ENCODE results near the gene THOC6. TPM values are rescaled to one million over a fixed set of nuclear protein-coding genes. Genes with fewer than 3 reads are reported as not detected.
"Not testable (repeated sequence)": the region's sequence is repeated elsewhere in the genome, so short reads cannot be mapped to it uniquely, and the experiment has no call there.

The THOC6 gene
- total and polyA plus RNA-seq, 2 donors (not counting 3 experiments of a cell fraction or from before 2014, with no cell fraction given) = 23.9 to 39.3 TPM

DNA sequence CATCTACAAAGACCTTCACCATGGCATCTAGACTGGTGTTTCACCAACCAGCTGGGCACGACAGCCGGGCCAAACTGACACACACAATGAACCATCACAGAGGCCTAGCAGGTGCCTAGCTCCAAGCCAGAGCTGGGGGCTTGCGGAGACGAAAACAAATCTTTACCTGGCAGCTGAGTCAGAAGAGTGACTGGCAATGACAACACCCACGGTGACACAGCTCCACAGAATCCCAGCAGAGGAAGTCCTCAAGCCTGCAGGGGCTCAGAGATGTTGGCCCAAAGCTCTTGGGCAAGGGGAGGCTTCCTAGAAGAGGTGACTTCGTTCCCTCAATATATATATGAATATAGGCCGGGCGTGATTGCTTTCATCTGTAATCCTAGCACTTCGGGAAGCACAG is 27.7 kb downstream of the THOC6 start:
- H3K36me3 ChIP-seq (ENCODE audit: control insufficient read depth in 2 of 2, extremely low read depth in 1 of 2, insufficient read depth in 2 of 2, low read length in 2 of 2) = no peaks in the 10 kb centered on the region
- DNase-seq (ENCODE audit: low read depth, low spot score) = no peak
- dilution Hi-C loops (cut with MboI; ENCODE audit: extremely low pct_ligation_motif_present, low sequenced_read_pairs) (no loop called here), intact Hi-C loops (cut with micrococcal nuclease) (no loop called here)
- POLR2A ChIA-PET = no interaction called here
- H3K27ac ChIP-seq (ENCODE audit: insufficient read depth, low read depth, low read length) = no peak overlapping the region
- no peaks in the 10 kb centered on the region for H3K9me3 ChIP-seq (replicated peaks; ENCODE audit: control insufficient read depth, insufficient read depth, low read length)
- no peak overlapping the region for H3K4me2 ChIP-seq (ENCODE audit: insufficient read depth, low read length)
- no peaks in the 10 kb centered on the region for H4K20me1 ChIP-seq (replicated peaks; ENCODE audit: control insufficient read depth, extremely low read depth, insufficient read depth, low read length)
- H2AFZ ChIP-seq (ENCODE audit: low read depth, low read length) = no peak overlapping the region
- H3K9me1 ChIP-seq (replicated peaks; ENCODE audit: control insufficient read depth, extremely low read depth, insufficient read depth, low read length) = no peaks in the 10 kb centered on the region
- CTCF ChIA-PET = interaction anchor here (1.2 to 14.7 kb wide), 2 partner anchors 20 to 78 kb away, joined by 3 to 200 read pairs; no protein-coding TSS in a partner anchor
- no peaks in the 10 kb centered on the region for H3K4me1 ChIP-seq (ENCODE audit: control insufficient read depth, extremely low read depth, insufficient read depth, low read length)
- H3K4me3 ChIP-seq (replicated peaks in 1 of 3; ENCODE audit: insufficient read depth in 1 of 3, low read depth in 1 of 3, low read length in 3 of 3) = no peak overlapping the region
- TF ChIP-seq, protein P1, sequence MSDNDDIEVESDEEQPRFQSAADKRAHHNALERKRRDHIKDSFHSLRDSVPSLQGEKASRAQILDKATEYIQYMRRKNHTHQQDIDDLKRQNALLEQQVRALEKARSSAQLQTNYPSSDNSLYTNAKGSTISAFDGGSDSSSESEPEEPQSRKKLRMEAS (IDR thresholded peaks at IDR 0.05; ENCODE audit: insufficient read depth, insufficient read length) = no peak
- TF ChIP-seq MYC (IDR thresholded peaks at IDR 0.05; ENCODE audit: low read depth, low read length) (no peak), EZH2 (IDR thresholded peaks at IDR 0.05; ENCODE audit: borderline replicate concordance, low read depth, low read length, severe bottlenecking) (no peak)
- no peak overlapping the region for H3K9ac ChIP-seq (replicated peaks; ENCODE audit: extremely low read depth, insufficient read depth, low read length)
- BruUV-seq (replicated peaks) = no TSS peak
- peaks cover 16 to 22% of the 10 kb centered on the region in 2 experiments for H3K27me3 ChIP-seq (ENCODE audit: control insufficient read depth in 2 of 2, insufficient read depth in 2 of 2, low read length in 2 of 2)
- no peaks in the 10 kb centered on the region for H3K79me2 ChIP-seq (ENCODE audit: control insufficient read depth, insufficient read depth, low read length)
- no peak for FAIRE-seq

DNA sequence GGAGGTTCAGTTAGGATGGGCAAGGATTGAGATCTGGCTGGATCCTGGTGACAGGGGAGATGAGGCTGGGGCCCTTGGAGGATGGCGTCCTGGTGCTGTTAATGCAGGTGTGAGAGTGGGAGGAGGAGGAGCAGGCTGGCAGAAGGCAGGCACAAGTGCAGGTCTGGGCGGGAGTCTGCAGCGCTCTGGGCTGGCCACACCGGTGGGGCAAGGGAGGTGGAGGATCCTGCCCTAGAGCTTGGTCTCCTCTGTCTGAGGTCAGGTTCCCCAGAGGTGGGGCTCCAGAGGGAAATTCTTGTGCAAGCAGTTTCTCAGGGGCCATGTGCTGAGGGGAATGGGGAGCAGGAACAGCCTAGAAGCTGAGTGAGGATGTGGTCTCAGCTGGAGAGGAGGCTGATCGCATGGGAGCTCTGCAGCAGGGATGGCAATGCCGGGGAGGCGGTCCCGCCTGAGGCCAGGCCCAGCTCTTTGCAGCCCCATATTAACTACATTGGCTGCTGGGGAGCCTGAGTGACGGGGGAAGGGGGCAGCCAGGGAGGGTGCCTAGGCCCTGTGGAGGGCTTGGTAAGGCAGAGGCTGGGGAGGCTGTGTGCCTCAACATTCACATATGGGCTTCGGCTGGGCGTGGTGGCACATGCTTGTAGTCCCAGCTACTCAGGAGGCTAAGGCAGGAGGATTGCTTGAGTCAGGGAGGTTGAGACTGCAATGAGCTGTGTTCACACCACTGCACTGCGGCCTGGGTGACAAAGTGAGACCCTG is 28.9 kb downstream of the THOC6 start:
- H3K9me3 ChIP-seq (replicated peaks; ENCODE audit: control insufficient read depth, insufficient read depth, low read length); H4K20me1 ChIP-seq (replicated peaks; ENCODE audit: control insufficient read depth, extremely low read depth, insufficient read depth, low read length); H3K79me2 ChIP-seq (ENCODE audit: control insufficient read depth, insufficient read depth, low read length); H3K36me3 ChIP-seq (ENCODE audit: control insufficient read depth in 2 of 2, extremely low read depth in 1 of 2, insufficient read depth in 2 of 2, low read length in 2 of 2); dilution Hi-C loops (cut with MboI; ENCODE audit: extremely low pct_ligation_motif_present, low sequenced_read_pairs); H3K9ac ChIP-seq (replicated peaks; ENCODE audit: extremely low read depth, insufficient read depth, low read length); CTCF ChIA-PET; H3K9me1 ChIP-seq (replicated peaks; ENCODE audit: control insufficient read depth, extremely low read depth, insufficient read depth, low read length); H3K27me3 ChIP-seq (ENCODE audit: control insufficient read depth in 2 of 2, insufficient read depth in 2 of 2, low read length in 2 of 2); FAIRE-seq; H3K4me2 ChIP-seq (ENCODE audit: insufficient read depth, low read length); POLR2A ChIA-PET; intact Hi-C loops (cut with micrococcal nuclease); DNase-seq (ENCODE audit: low read depth, low spot score); H3K4me3 ChIP-seq (replicated peaks in 1 of 3; ENCODE audit: insufficient read depth in 1 of 3, low read depth in 1 of 3, low read length in 3 of 3); H3K4me1 ChIP-seq (ENCODE audit: control insufficient read depth, extremely low read depth, insufficient read depth, low read length); H2AFZ ChIP-seq (ENCODE audit: low read depth, low read length); H3K27ac ChIP-seq (ENCODE audit: insufficient read depth, low read depth, low read length); BruUV-seq (replicated peaks): not testable (repeated sequence)

DNA sequence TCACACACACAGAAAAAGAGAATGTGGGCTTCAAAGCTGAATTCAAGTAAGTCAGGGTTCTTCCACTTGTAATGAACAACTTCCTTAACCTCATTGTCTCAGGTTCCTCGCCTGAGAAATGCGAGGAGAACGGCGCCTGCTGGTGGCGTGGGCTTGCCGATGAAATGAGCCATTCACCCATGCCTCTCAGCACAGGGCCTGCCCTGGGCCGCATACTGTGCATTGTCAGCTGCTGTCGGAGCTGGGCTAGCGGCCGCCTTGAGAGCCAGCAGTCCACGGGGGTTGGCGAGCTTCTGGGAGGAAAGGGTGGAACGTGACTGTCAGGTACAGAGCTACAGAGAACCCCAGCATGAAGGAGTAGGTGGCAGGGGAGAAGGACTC is 29.5 kb downstream of the THOC6 start:
- CTCF ChIA-PET; H3K27me3 ChIP-seq (ENCODE audit: control insufficient read depth in 2 of 2, insufficient read depth in 2 of 2, low read length in 2 of 2); H3K9me1 ChIP-seq (replicated peaks; ENCODE audit: control insufficient read depth, extremely low read depth, insufficient read depth, low read length); DNase-seq (ENCODE audit: low read depth, low spot score); H3K79me2 ChIP-seq (ENCODE audit: control insufficient read depth, insufficient read depth, low read length); POLR2A ChIA-PET; dilution Hi-C loops (cut with MboI; ENCODE audit: extremely low pct_ligation_motif_present, low sequenced_read_pairs); H3K4me3 ChIP-seq (replicated peaks in 1 of 3; ENCODE audit: insufficient read depth in 1 of 3, low read depth in 1 of 3, low read length in 3 of 3); intact Hi-C loops (cut with micrococcal nuclease); H3K4me2 ChIP-seq (ENCODE audit: insufficient read depth, low read length); H3K4me1 ChIP-seq (ENCODE audit: control insufficient read depth, extremely low read depth, insufficient read depth, low read length); H3K9me3 ChIP-seq (replicated peaks; ENCODE audit: control insufficient read depth, insufficient read depth, low read length); H3K27ac ChIP-seq (ENCODE audit: insufficient read depth, low read depth, low read length); H2AFZ ChIP-seq (ENCODE audit: low read depth, low read length); H3K36me3 ChIP-seq (ENCODE audit: control insufficient read depth in 2 of 2, extremely low read depth in 1 of 2, insufficient read depth in 2 of 2, low read length in 2 of 2); H3K9ac ChIP-seq (replicated peaks; ENCODE audit: extremely low read depth, insufficient read depth, low read length); FAIRE-seq; H4K20me1 ChIP-seq (replicated peaks; ENCODE audit: control insufficient read depth, extremely low read depth, insufficient read depth, low read length): not testable (repeated sequence)
- TSS peak; percentile 8 for BruUV-seq (replicated peaks)

Data from endothelial cell of umbilical vein (primary cell).